Muscle layer of duodenum (tissue), 2 donors: ENCODE data around the gene DNAAF9.

ENCODE experiments used
- H3K27ac ChIP-seq: one replicate; pipeline ENCODE4 v1.7.0; 2013; ENCODE audit warnings: mild to moderate bottlenecking, low read length
- H3K27me3 ChIP-seq: one replicate; pipeline ENCODE4 v1.7.0; 2013; ENCODE audit warnings: low read depth, mild to moderate bottlenecking, control low read depth, low read length
- H3K36me3 ChIP-seq, 2 donors: one replicate each; pipeline ENCODE4 v1.7.0; 2013; ENCODE audit warnings: low read length in 2 of 2, control low read depth in 1 of 2, mild to moderate bottlenecking in 1 of 2; ENCODE audit not compliant: insufficient read depth in 2 of 2, control insufficient read depth in 1 of 2
- H3K4me1 ChIP-seq, 2 donors: one replicate each; pipeline ENCODE4 v1.7.0; 2013; ENCODE audit warnings: low read length in 2 of 2, mild to moderate bottlenecking in 2 of 2, control low read depth in 1 of 2, moderate library complexity in 1 of 2; ENCODE audit not compliant: insufficient read depth in 2 of 2, control insufficient read depth in 1 of 2
- H3K4me3 ChIP-seq, 2 donors: one replicate each; pipeline ENCODE4 v1.7.0; 2013; ENCODE audit warnings: low read length in 2 of 2, low read depth in 1 of 2, mild to moderate bottlenecking in 1 of 2
- H3K9me3 ChIP-seq, 2 donors: one replicate each; pipeline ENCODE4 v1.7.0; 2013; ENCODE audit warnings: low read length in 2 of 2, control low read depth in 1 of 2, mild to moderate bottlenecking in 1 of 2; ENCODE audit not compliant: control insufficient read depth in 1 of 2
- donor health status: healthy.

DNAAF9 gene

DNA sequence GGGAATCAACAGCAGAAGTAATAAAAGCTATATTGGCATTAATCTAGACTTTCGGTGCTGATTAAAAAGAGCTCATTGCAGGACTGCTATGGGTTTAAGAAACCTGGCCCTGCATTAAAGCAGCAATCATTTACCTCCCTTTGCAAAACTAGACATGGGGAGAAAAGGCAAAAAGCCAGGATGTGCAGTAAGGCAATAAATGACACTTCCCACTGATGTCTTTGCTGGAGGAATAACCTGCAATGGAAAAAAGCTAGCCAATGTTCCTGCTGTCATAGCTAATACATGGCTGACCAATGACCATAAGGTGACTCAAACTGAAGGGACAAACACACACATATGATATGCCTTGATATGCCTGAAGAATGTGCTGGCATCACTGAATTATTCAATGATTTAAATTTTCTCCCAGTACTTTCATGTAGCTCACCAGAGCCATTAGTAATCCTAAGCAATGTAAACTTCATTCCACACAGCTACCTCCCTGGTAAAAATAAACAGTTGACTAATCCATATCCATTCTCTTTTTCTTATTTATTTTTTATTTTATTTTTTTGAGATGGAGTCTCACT lies 8.7 kb downstream of the DNAAF9 start:
- Histone ChIP-seq H3K9me3 (peaks cover 0 to 2% of the 10 kb centered on the region in 2 donors), H3K27ac (no peak overlapping the region), H3K4me3 (no peak overlapping the region), H3K27me3 (no peaks in the 10 kb centered on the region), H3K4me1 (peaks cover 13 to 33% of the 10 kb centered on the region in 2 donors), H3K36me3 (no peaks in the 10 kb centered on the region)

DNA sequence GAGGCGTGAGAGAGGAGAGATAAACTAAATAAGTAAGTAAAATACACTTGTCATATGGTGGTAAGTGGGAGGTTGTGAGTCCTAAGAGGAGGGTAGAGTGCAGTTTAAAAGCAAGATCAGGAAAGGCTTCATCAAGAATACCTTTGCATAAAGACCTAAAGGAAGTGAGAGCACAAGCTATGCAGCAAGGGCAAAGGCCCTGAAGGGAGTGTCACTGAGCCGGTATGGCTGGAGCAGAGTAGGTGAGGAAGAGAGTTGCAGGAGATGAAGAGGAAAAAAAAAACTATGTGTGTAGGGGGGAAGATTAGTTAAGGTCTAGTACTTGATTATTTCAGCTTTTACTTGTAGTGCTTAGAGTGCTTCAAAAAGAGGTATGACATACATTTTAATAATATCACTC lies 11.0 kb downstream of the DNAAF9 start:
- H3K36me3 ChIP-seq: no peaks in the 10 kb centered on the region
- no peak overlapping the region for H3K27ac ChIP-seq
- H3K9me3 ChIP-seq: peaks cover 0 to 2% of the 10 kb centered on the region in 2 donors
- H3K4me1 ChIP-seq: peaks cover 13 to 34% of the 10 kb centered on the region in 2 donors
- no peaks in the 10 kb centered on the region for H3K27me3 ChIP-seq
- H3K4me3 ChIP-seq: no peak overlapping the region

DNA sequence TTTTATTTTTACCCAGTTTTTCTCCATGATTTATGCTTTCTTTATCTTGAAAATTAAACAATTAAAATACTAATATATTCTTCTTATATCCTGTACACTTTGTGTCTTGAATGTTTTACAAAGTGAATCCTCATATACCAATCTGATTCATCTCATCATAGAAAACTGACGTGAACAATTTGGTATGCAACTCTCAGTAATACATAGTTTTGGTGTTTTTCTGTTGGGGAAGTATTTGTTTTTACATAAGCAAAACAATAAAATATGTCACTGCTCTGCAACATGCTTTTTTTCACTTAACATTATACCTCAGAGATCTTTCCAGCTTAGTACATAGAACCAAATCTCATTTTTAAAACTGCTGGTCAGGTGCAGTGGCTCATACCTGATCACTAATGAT lies 14.7 kb downstream of the DNAAF9 start:
- Histone ChIP-seq H3K4me1 (peaks cover under 1 to 16% of the 10 kb centered on the region in 2 donors), H3K4me3 (no peak overlapping the region), H3K27me3 (no peaks in the 10 kb centered on the region), H3K27ac (no peak overlapping the region), H3K9me3 (peaks cover 0 to 2% of the 10 kb centered on the region in 2 donors), H3K36me3 (no peaks in the 10 kb centered on the region)

DNA sequence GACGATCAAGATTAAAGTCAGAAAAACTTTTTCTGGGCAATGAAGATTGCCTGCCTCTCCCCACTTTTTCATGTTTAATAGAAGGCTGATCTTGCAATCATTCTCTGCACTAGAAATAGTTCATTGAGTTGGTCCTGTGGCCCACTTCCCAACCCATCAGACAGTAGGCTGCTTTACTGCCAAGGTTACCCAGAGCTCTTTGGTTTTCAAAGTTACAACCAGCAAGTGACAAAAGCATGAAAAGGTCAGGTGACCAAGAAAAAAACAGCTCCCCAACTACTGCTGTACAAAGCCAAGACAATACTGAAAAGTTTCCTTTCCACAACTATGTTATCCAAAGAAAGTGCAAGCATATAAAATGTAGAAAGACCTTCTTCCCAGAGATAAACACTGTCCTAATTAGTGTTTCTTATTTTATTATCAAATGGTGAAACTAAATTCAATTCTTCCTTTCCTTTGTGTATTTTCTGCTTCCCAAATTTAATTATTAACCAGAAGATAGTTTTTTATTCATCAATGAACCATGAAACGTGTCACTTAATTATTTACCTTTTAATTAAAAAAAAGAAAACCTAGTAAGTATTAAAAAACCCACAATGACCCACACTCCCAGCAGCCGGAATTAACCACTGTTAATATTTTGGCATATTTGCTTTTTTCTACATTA lies 16.6 kb downstream of the DNAAF9 start:
- H3K9me3 ChIP-seq: peaks cover 0 to 1% of the 10 kb centered on the region in 2 donors
- H3K27ac ChIP-seq: no peak overlapping the region
- H3K27me3 ChIP-seq: no peaks in the 10 kb centered on the region
- H3K36me3 ChIP-seq: no peaks in the 10 kb centered on the region
- no peak overlapping the region for H3K4me3 ChIP-seq
- H3K4me1 ChIP-seq: peaks cover 0 to 15% of the 10 kb centered on the region in 2 donors

DNA sequence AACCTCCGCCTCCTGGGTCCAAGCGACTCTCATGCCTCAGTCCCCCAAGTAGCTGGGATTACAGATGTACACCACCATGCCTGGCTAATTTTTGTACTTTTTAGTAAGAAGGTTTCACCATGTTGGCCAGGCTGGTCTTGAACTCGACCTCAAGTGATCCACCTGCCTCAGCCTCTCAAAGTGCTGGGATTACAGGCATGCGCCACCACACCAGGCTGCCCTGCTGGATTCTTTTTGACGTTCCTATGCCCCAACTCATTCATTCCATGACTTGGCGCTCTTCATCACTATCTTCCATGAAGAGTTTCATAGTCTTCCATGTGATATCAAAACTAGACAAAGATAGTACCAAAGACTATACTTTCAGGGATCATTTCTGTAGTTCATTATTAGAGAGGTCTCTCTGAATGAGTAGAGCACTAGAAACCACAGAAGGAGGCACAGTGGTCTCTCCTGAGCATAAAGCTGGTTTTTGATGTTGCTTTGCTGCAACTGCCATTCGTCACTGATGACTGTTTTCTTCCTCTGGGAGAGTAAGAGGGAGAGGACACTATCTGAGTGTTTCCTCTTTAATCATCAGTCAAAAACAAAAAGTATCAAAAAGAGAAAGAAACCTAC lies 23.5 kb downstream of the DNAAF9 start:
- Histone ChIP-seq H3K4me3 (no peak overlapping the region), H3K9me3 (no peaks in the 10 kb centered on the region), H3K27ac (no peak overlapping the region), H3K4me1 (peaks cover 0 to 7% of the 10 kb centered on the region in 2 donors), H3K27me3 (no peaks in the 10 kb centered on the region), H3K36me3 (peaks cover 5 to 12% of the 10 kb centered on the region in 2 donors)

DNA sequence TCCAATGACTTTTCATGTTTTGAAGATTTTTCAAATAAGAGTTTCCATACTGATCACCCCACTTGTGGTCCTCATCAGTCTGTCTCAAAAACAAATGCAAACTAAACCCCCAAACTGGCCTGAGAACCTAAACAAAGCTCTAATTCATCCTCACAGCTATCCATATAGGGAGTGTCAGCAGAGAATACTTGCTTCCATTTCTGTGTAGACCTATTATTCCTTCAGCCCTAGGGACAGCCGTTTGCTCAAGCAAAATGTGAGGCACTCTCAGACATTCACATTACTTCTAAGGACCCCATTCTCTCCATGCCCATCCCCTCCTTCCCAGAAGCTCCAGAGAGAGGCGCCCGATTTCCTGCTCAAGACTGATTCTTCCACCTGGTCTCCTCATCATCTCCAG lies 24.6 kb downstream of the DNAAF9 start:
- Histone ChIP-seq H3K9me3 (no peaks in the 10 kb centered on the region), H3K27ac (no peak overlapping the region), H3K36me3 (peaks cover 13 to 16% of the 10 kb centered on the region in 2 donors), H3K4me3 (no peak overlapping the region), H3K27me3 (no peaks in the 10 kb centered on the region), H3K4me1 (peaks cover 0 to 7% of the 10 kb centered on the region in 2 donors)

DNA sequence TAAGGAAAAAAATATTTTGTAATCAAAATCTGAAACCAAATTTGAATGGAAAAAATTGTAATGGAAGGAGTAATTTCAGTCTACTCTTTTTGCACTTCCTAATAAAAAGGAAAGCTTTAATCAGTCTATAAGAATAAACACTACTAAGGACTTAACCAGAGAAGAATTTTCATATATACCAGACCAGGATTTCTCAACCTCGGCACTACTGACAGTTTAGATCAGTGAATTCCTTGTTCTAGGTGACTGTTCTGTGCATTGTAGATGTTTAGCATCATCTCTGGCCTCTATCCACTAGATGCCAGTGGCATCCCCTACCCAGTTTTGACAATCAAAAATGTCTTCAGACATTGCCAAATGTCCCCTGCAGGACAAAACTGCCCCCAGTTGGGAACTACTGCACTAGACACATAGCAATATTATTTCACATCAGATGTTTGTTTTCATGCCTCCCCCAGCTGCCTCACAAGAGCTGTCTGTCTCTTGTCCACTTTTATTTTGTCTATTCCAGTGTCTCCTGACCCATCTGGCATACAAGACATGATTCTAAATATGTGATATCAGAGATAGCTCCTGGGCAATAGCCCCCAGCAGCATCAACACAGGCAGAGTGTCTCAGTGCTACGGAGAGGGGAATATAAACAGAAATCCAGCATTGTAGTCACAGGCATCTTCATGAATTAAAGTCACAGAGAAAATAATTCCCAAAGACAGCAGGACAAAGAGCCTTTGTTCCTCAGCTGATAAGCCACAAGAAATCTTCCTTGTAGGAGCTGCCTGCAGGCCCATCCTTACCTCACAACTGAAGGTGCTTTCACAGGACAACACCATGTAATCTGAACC lies 27.0 kb downstream of the DNAAF9 start:
- Histone ChIP-seq H3K36me3 (peaks cover 18 to 23% of the 10 kb centered on the region in 2 donors), H3K4me1 (peaks cover 0 to 7% of the 10 kb centered on the region in 2 donors), H3K27ac (no peak overlapping the region), H3K9me3 (no peaks in the 10 kb centered on the region), H3K27me3 (no peaks in the 10 kb centered on the region), H3K4me3 (no peak overlapping the region)

DNA sequence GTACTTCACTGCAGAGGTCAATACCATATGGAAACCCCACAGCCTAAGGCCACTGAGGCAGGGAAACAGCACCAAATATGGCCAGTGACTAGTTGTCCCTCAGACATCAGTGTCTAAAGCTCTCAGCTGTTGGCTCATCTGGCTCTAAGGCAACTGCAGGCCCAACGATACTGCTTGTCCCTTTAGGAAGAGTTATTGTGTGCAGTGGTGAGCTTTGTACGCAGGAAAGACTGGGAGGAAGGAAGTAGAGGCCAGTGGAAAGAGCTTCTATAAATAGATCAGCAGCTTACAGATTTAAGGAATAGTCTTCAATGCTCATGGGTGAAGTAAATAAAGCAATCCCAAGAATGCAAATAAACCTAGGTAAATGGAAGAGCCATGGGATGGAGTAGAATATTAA lies 29.3 kb downstream of the DNAAF9 start:
- Histone ChIP-seq H3K4me1 (peaks cover 0 to 7% of the 10 kb centered on the region in 2 donors), H3K9me3 (no peaks in the 10 kb centered on the region), H3K4me3 (no peak overlapping the region), H3K36me3 (peaks cover 41 to 45% of the 10 kb centered on the region in 2 donors), H3K27ac (no peak overlapping the region), H3K27me3 (no peaks in the 10 kb centered on the region)

DNA sequence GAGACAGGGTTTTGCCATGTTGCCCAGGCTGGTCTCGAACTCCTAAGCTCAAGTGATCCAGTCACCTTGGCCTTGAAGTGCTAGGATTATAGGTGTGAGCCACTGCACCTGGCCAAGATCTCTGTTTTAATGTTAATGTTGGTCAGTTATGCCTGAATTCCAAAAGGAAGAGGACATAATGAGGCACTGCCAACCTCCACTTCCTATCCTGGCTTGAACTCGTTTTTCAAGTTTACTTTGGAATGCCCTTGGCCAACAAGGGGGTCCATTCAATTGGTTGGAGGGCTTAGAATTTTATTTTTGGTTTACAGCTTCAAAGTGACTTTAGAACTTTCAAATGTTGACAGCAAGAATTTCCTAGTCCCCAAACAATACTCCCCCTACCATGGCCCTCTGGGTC lies 29.8 kb downstream of the DNAAF9 start:
- Histone ChIP-seq H3K27ac (no peak overlapping the region), H3K9me3 (no peaks in the 10 kb centered on the region), H3K36me3 (peaks cover 44 to 49% of the 10 kb centered on the region in 2 donors), H3K4me1 (peaks cover 0 to 7% of the 10 kb centered on the region in 2 donors), H3K4me3 (no peak overlapping the region), H3K27me3 (no peaks in the 10 kb centered on the region)

DNA sequence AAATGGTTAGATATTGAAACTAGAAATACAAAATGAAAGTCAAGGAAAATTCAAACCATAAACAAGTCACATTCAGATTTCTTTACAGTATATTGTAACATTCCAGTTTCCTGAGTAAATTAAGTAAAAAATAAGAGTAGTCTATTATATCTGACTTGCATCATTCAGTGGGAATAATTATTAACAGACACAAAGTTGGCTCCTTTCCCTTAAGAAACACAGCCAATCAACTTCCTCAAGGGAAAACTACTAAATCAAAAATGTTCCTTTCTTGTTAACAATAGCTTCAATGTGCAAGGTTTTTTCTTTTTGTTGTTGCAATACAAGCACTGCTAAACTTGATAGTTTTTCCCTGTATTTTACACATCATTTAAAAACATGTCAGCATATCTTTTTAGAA lies 33.2 kb downstream of the DNAAF9 start:
- H3K4me1 ChIP-seq: no peaks in the 10 kb centered on the region
- H3K9me3 ChIP-seq: no peaks in the 10 kb centered on the region
- H3K27me3 ChIP-seq: no peaks in the 10 kb centered on the region
- H3K4me3 ChIP-seq: no peak overlapping the region
- H3K27ac ChIP-seq: no peak overlapping the region
- peaks cover 44 to 48% of the 10 kb centered on the region in 2 donors for H3K36me3 ChIP-seq

DNA sequence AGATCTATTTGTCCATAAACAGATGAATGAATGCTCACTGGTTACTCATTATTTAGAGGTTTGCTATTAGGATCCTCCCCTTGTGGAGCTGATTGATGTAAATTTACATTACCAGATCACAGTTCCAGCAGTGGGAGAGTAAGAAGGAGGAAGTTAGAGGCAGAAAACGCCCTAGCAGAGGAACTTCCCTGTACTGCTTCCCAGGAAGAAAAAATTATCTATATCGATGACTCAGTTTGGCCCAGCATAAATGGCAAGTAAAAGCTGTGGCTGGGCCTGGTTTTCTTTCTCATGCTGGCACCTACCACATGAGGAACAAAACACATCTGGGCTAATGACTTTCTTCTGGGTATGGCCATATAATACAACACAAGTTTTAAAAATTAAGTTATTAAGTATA lies 35.7 kb downstream of the DNAAF9 start:
- H3K36me3 ChIP-seq: peaks cover 36 to 46% of the 10 kb centered on the region in 2 donors

More for the DNA sequence above, 35.7 kb downstream of the DNAAF9 start:
- Histone ChIP-seq H3K27ac (no peak overlapping the region), H3K4me3 (no peak overlapping the region), H3K4me1 (no peaks in the 10 kb centered on the region), H3K27me3 (no peaks in the 10 kb centered on the region), H3K9me3 (no peaks in the 10 kb centered on the region)
